Mesothelial cell of epicardium (in vitro differentiated cells): ENCODE measurements around the gene MRPL41. TPM values are rescaled to one million over a fixed set of nuclear protein-coding genes. Genes with fewer than 3 reads are reported as not detected.
"Not testable (repeated sequence)": the region's sequence is repeated elsewhere in the genome, so short reads cannot be mapped to it uniquely, and the experiment has no call there.

Experiments used
- DNase-seq, 2 experiments: peaks; one replicate each; pipeline ENCODE4 v3.0.0; 2021; ENCODE audit warnings: low spot score in 2 of 2; ENCODE audit not compliant: unreplicated experiment in 2 of 2
- H3K27ac Mint-ChIP-seq: 2 replicates; pipeline ENCODE4 v1.8.0; 2021; ENCODE audit warnings: mixed read lengths
- H3K27me3 Mint-ChIP-seq: 2 replicates; pipeline ENCODE4 v1.8.0; 2021; ENCODE audit warnings: low read depth, mixed read lengths
- H3K36me3 Mint-ChIP-seq: 2 replicates; pipeline ENCODE4 v1.8.0; 2021; ENCODE audit warnings: mixed read lengths
- H3K4me1 Mint-ChIP-seq: 2 replicates; pipeline ENCODE4 v1.8.0; 2021; ENCODE audit warnings: mixed read lengths
- H3K4me3 Mint-ChIP-seq: 2 replicates; pipeline ENCODE4 v1.8.0; 2021; ENCODE audit warnings: mild to moderate bottlenecking, moderate library complexity, mixed read lengths
- H3K9me3 Mint-ChIP-seq: 2 replicates; pipeline ENCODE4 v1.8.0; 2021; ENCODE audit warnings: mixed read lengths
- CTCF ChIP-seq: fragments of 200-600 bp; sonication (generic); IDR thresholded peaks from one replicate; pipeline ENCODE4 v1.5.0; 2021; ENCODE audit warnings: antibody characterized with exemption; ENCODE audit not compliant: unreplicated experiment
- total RNA-seq: library from RNA; stranded (reverse); gene quantifications from 3 replicates; pipeline ENCODE4 v1.2.1, GENCODE V29; 2021

Gene MRPL41
- total RNA-seq, 1 donor from 2014 or later, result 26.6 TPM

DNA sequence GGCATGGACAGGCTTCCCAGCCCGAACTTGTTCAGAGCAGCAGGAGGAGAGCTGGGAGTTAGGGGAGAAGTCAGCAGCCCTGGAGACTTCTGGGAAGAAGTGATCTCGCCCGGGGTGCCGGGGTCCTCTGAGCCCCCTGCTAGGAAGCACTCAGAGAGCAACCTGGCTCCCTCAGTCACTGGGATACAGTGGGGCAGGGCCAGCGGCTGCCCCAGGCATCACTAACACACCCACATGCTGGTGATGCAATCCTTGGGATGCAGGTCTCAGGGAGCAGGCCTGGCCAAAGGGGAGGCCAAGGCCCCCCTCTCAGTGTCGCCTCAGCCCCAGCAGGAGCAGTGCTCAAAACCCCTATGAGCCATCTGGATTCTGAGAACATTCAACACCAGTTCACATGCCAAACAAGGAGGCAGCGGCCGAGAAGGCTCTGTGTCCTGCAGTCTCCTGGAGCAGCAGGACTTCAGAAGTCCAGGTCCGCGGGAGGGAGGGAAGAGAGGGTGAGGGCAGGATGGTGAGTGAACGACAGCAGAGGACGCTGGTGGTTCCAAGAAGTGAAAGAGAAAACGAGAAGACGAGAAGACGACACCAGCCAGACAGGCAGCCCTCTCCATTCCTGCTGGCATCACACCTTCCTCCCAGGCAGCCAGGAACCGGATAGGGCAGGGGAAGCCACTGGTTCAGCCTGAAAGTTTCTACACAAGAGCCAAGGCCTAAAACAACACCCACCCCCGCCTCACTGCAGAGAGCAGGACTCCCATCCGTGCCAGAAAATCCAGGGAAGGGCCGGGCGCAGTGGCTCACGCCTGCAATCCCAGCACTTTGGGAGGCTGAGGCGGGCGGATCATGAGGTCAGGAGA, 3.8 kb upstream of the MRPL41 start:
- Mint-ChIP-seq H3K36me3 (peaks cover 1% of the 10 kb centered on the region), H3K27ac (no peak overlapping the region), H3K4me1 (peaks cover 12% of the 10 kb centered on the region), H3K27me3 (no peaks in the 10 kb centered on the region), H3K9me3 (peaks cover 4% of the 10 kb centered on the region), H3K4me3 (no peak overlapping the region)
- no peak for DNase-seq
- TF ChIP-seq CTCF, result no peak

GRCh38 chr9:137550231-137550621, 1.5 kb upstream of the MRPL41 start, which contains the start of gene PNPLA7:
Gene PNPLA7, minus strand, starts transcription at chr9:137550402. Its CDS starts 205 bp downstream, at chr9:137550197.
- Mint-ChIP-seq H3K9me3 (peaks cover 4% of the 10 kb centered on the region), H3K27me3 (no peaks in the 10 kb centered on the region), H3K4me3 (peak within 1 kb of the TSS; percentile 84), H3K4me1 (peaks cover 12% of the 10 kb centered on the region), H3K36me3 (peaks cover 7% of the 10 kb centered on the region), H3K27ac (peak within 1 kb of the TSS; percentile 88)
- peak; percentile 53 to 67 for DNase-seq
- TF ChIP-seq CTCF, result no peak

- not testable (repeated sequence) for H3K27ac Mint-ChIP-seq, DNase-seq, H3K9me3 Mint-ChIP-seq, H3K27me3 Mint-ChIP-seq
- peaks cover 11% of the 10 kb centered on the region for H3K36me3 Mint-ChIP-seq
- peak overlapping the region; percentile 57 for H3K4me3 Mint-ChIP-seq
- peaks cover 12% of the 10 kb centered on the region for H3K4me1 Mint-ChIP-seq
Observed at GRCh38 chr9:137550958-137551263, 768 bp upstream of the MRPL41 start.

- H3K4me3 Mint-ChIP-seq, result peak overlapping the region; percentile 74
Observed at GRCh38 chr9:137552022-137552768, 516 bp downstream of the MRPL41 start.

DNA sequence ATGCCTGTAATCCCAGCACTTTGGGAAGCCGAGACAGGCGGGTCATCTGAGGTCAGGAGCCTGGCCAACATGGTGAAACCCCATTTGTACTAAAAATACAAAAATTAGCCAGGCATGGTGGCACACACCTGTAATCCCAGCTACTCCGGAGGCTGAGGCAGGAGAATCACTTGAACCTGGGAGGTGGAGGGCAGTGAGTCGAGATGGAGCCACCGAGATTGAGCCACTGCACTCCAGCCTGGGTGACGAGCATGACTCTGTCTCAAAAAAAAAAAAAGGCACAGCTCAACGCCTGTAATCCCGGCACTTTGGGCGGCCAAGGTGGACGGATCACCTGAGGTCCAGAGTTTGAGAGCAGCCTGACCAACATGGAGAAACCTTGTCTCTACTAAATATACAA, 2.0 kb downstream of the MRPL41 start:
- H3K9me3 Mint-ChIP-seq, H3K27ac Mint-ChIP-seq, DNase-seq, H3K27me3 Mint-ChIP-seq: not testable (repeated sequence)
- Mint-ChIP-seq H3K36me3 (peaks cover 22% of the 10 kb centered on the region), H3K4me1 (peaks cover 12% of the 10 kb centered on the region), H3K4me3 (peak overlapping the region; percentile 45)

More at GRCh38 chr9:137552022-137552768, 516 bp downstream of the MRPL41 start:
- no peaks in the 10 kb centered on the region for H3K9me3 Mint-ChIP-seq
- peaks cover 18% of the 10 kb centered on the region for H3K36me3 Mint-ChIP-seq
- no peak for TF ChIP-seq CTCF
- H3K27me3 Mint-ChIP-seq, result no peaks in the 10 kb centered on the region
- DNase-seq, result peak in 1 of 2 experiments; percentile 43
- H3K4me1 Mint-ChIP-seq, result peaks cover 12% of the 10 kb centered on the region
- peak overlapping the region; percentile 82 for H3K27ac Mint-ChIP-seq

GRCh38 chr9:137554349-137554748, 2.7 kb downstream of the MRPL41 start:
- H3K36me3 Mint-ChIP-seq, result peaks cover 22% of the 10 kb centered on the region
- DNase-seq, result no peak
- peaks cover 12% of the 10 kb centered on the region for H3K4me1 Mint-ChIP-seq
- no peaks in the 10 kb centered on the region for H3K9me3 Mint-ChIP-seq
- H3K4me3 Mint-ChIP-seq, result no peak overlapping the region
- H3K27ac Mint-ChIP-seq, result no peak overlapping the region
- H3K27me3 Mint-ChIP-seq, result no peaks in the 10 kb centered on the region
- no peak for TF ChIP-seq CTCF
